T-helper 2 cell treated with Interferon-gamma antibody and Interleukin-4, amounts not matched to agents 5 μg/mL and 100 μg/mL, for 36 hours (primary cell): ENCODE data around the gene TBC1D10A.
A peak's percentile ranks its signal among the peaks of the same experiment; 100 is the strongest.

Experiments used
- DNase-seq: peaks from one replicate; pipeline ENCODE4 v3.0.0; 2021; ENCODE audit warnings: low spot score
- H3K27ac Mint-ChIP-seq: one replicate; pipeline ENCODE4 v1.8.0; 2021; ENCODE audit warnings: mild to moderate bottlenecking, mixed read lengths
- H3K27me3 Mint-ChIP-seq: one replicate; pipeline ENCODE4 v1.8.0; 2021; ENCODE audit warnings: low read depth, mixed read lengths
- H3K36me3 Mint-ChIP-seq: one replicate; pipeline ENCODE4 v1.8.0; 2021; ENCODE audit warnings: low read depth, mixed read lengths
- H3K4me1 Mint-ChIP-seq: one replicate; pipeline ENCODE4 v1.8.0; 2021; ENCODE audit warnings: low read depth, mixed read lengths
- H3K4me3 Mint-ChIP-seq: one replicate; pipeline ENCODE4 v1.8.0; 2022; ENCODE audit warnings: mild to moderate bottlenecking, moderate library complexity, mixed read lengths
- H3K9me3 Mint-ChIP-seq: one replicate; pipeline ENCODE4 v1.8.0; 2021; ENCODE audit warnings: mixed read lengths

The TBC1D10A gene, protein sequence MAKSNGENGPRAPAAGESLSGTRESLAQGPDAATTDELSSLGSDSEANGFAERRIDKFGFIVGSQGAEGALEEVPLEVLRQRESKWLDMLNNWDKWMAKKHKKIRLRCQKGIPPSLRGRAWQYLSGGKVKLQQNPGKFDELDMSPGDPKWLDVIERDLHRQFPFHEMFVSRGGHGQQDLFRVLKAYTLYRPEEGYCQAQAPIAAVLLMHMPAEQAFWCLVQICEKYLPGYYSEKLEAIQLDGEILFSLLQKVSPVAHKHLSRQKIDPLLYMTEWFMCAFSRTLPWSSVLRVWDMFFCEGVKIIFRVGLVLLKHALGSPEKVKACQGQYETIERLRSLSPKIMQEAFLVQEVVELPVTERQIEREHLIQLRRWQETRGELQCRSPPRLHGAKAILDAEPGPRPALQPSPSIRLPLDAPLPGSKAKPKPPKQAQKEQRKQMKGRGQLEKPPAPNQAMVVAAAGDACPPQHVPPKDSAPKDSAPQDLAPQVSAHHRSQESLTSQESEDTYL

DNA sequence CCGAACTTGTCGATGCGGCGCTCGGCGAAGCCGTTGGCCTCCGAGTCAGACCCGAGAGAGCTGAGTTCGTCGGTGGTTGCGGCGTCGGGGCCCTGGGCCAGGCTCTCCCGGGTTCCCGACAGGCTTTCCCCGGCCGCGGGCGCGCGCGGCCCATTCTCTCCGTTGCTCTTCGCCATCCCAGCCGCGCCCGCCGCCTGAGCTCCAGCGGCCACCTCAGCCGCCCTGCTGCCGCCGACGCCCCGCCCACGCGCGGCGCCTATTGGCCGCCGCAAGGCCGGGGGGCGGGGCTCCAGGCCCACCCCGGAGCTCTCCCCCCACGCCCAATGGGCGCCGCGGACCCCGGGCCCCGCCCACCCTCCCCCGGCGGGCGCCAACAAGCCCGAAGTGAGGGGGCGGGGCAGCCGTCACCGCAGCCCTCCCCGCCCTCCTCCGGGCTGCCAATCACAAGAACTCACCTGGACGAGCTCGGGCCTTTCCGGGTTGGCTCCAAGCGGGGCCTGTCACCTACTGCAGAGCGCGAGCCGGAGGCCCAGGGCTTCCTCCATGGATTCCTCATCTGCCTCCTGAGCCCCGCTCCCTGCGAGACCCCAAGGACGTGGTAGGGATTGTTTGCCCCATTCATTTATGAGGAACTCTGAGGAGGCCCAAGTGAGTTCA lies at the start of gene TBC1D10A:
Gene TBC1D10A (minus strand): TSS at position 236 of the 657 bp plus-strand sequence. CDS start 60 bp downstream, at position 176.
- Mint-ChIP-seq H3K9me3 (no peaks in the 10 kb centered on the region), H3K27me3 (no peaks in the 10 kb centered on the region), H3K4me3 (peak within 1 kb of the TSS; percentile 90), H3K36me3 (peaks cover 37% of the 10 kb centered on the region), H3K4me1 (peaks cover 42% of the 10 kb centered on the region), H3K27ac (peak within 1 kb of the TSS; percentile 83)
- peak; percentile 91 for DNase-seq

DNA sequence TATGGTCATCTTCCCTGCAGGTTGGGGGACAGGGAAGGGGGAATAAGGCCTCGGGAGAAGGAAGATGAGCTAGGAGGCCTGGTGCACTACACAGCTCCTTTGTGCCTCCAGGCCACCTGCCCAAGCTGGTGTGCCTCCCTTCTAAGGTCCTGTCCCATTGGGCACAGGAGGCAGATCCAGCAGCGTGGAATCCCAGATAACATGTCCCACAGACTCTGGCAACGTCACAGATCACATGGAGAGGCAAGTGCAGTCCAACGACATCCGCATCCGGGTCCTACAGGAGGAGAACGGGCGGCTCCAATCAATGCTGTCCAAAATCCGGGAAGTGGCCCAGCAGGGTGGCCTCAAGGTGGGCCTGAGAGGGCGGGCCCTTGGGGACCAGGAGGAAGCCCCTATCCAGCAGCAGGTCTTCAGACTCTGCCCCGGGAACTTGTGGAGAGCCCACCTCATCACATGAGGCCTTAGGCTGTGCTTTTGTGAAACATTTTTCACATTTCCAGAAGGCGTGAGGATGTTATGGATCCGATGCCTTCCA lies 48.6 kb upstream of the TBC1D10A start:
- no peak for DNase-seq
- no peaks in the 10 kb centered on the region for H3K36me3 Mint-ChIP-seq
- no peak overlapping the region for H3K27ac Mint-ChIP-seq
- H3K4me3 Mint-ChIP-seq: no peak overlapping the region
- no peaks in the 10 kb centered on the region for H3K27me3 Mint-ChIP-seq
- H3K4me1 Mint-ChIP-seq: no peaks in the 10 kb centered on the region
- no peaks in the 10 kb centered on the region for H3K9me3 Mint-ChIP-seq

DNA sequence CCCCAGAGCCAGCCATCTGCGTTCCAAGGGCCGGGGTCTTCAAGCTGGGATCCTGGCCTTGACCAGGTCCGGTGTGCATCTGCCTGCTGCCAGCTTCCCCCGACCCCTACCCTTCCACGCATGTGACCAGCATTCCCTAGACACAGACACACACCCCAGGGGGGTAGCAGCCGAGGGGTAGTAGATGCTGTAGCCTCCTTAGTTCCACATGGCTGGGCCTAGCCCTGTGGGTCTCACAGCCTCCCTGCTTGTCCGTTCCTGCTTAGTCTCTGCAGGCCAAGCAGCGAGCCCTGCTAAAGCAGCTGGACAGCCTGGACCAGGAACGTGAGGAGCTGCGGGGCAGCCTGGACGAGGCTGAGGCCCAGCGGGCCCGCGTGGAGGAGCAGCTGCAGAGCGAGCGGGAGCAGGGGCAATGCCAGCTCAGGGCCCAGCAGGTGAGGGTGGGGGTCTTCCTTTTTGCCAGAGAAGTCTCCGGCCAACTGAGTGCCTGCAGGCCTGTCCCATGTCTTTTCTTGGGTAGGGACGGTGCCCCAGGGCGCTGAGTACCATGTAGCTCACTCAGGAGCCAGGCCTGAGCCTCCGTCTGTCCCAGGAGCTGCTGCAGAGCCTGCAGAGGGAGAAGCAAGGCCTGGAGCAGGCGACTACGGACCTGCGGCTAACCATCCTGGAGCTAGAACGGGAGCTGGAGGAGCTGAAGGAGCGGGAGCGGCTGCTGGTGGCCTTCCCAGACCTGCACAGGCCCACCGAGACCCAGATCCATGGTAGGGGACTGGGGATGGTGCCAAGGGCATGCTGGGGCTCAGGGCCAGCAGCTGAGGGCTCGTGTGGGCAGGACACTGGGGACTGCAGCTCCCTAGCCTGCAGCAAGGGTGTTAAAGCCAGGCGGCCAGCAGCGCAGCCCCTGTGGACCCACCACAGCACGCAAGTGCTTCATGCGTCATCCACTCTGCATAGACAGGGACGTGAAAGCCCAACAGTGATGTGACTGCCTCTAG lies 46.9 kb upstream of the TBC1D10A start:
- H3K27me3 Mint-ChIP-seq: no peaks in the 10 kb centered on the region
- no peaks in the 10 kb centered on the region for H3K9me3 Mint-ChIP-seq
- no peaks in the 10 kb centered on the region for H3K4me1 Mint-ChIP-seq
- no peak overlapping the region for H3K27ac Mint-ChIP-seq
- no peak for DNase-seq
- H3K4me3 Mint-ChIP-seq: no peak overlapping the region
- no peaks in the 10 kb centered on the region for H3K36me3 Mint-ChIP-seq

DNA sequence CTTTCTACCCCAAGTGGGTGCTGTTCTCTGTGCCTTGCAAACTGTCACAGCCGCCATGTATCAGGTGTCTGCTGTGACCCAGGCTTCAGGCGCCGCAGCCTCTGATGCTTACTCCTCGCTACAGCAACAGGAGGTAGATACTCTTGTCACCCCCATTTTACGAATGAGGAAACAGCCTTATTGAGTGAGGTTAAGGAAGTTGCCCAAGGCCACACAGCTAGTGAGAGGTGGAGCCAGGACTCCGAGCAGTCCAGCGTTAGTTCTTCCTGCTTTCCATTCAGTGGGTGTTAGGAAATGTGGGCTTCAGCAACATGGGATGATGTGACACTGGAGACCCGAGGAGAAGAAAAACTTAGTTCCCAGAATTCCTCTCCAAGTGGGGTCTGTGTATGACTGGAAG lies 46.2 kb upstream of the TBC1D10A start:
- no peaks in the 10 kb centered on the region for H3K27me3 Mint-ChIP-seq

DNA sequence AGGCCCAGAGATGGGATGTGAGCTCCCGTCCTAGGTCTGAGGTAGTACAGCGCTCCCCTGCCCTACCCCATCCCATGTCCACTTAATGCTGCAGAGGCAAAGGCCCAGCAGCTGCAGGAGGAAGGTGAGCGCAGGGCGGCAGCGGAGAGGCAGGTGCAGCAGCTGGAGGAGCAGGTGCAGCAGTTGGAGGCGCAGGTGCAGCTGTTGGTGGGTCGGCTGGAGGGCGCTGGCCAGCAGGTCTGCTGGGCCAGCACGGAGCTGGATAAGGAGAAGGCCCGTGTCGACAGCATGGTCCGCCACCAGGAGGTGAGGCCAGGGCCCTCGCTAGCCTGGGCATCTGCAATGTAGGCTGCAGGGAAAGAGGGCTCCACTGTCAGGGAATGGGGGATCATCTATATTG lies 45.2 kb upstream of the TBC1D10A start:
- Mint-ChIP-seq H3K4me1 (no peaks in the 10 kb centered on the region), H3K9me3 (no peaks in the 10 kb centered on the region), H3K36me3 (no peaks in the 10 kb centered on the region), H3K27ac (no peak overlapping the region), H3K27me3 (no peaks in the 10 kb centered on the region), H3K4me3 (no peak overlapping the region)
- DNase-seq: no peak

More for the DNA sequence above, 46.2 kb upstream of the TBC1D10A start:
- no peaks in the 10 kb centered on the region for H3K4me1 Mint-ChIP-seq
- DNase-seq: no peak
- no peak overlapping the region for H3K27ac Mint-ChIP-seq
- no peaks in the 10 kb centered on the region for H3K36me3 Mint-ChIP-seq
- no peaks in the 10 kb centered on the region for H3K9me3 Mint-ChIP-seq
- no peak overlapping the region for H3K4me3 Mint-ChIP-seq

DNA sequence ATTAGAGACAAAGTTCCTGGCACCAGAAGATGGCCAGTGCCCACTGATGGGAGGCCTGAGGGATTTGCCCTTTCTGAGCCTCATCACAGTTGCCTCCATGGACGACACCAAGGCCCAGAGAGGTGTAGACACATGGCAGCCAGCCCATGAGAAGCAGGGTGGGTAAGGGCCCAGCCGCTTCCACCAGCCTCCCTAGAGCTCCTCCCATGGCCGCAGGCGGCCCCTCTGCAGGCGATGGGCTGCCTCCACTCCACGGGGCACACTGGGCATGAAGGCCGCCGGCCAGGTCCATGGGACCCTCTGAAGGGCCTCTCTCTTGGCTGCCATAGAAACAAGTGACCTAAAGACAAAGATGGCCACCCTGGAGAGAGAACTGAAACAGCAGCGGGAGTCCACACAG lies 44.6 kb upstream of the TBC1D10A start:
- no peak for DNase-seq
- peaks cover 2% of the 10 kb centered on the region for H3K36me3 Mint-ChIP-seq
- H3K9me3 Mint-ChIP-seq: no peaks in the 10 kb centered on the region
- no peak overlapping the region for H3K27ac Mint-ChIP-seq
- no peak overlapping the region for H3K4me3 Mint-ChIP-seq
- H3K27me3 Mint-ChIP-seq: no peaks in the 10 kb centered on the region
- no peaks in the 10 kb centered on the region for H3K4me1 Mint-ChIP-seq

DNA sequence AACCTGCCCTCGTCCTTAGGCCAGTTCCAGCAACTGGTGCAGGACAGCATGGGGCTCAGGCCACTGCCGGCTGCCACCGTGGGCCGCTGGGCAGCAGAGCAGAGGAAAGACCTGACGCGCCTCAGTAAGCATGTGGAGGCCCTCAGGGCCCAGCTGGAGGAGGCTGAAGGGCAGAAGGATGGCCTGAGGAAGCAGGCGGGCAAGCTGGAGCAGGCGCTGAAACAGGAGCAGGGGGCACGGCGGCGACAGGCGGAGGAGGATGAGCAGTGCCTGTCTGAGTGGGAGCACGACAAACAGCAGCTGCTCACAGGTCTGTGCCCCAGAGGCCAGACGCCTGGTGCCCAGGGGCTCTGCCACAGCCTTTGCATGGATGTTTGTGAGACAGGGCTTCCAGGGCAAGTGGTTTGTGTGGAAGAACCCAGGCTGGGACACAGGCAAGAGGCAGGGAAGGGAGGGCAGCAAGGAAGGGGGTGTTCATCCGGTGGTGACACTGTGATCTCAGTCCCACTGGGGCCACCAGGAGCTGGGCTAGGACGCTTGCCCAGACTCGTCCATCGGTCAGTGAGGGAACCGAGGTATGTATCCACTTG lies 44.0 kb upstream of the TBC1D10A start:
- H3K36me3 Mint-ChIP-seq: peaks cover 2% of the 10 kb centered on the region
- no peak overlapping the region for H3K4me3 Mint-ChIP-seq
- no peak for DNase-seq

DNA sequence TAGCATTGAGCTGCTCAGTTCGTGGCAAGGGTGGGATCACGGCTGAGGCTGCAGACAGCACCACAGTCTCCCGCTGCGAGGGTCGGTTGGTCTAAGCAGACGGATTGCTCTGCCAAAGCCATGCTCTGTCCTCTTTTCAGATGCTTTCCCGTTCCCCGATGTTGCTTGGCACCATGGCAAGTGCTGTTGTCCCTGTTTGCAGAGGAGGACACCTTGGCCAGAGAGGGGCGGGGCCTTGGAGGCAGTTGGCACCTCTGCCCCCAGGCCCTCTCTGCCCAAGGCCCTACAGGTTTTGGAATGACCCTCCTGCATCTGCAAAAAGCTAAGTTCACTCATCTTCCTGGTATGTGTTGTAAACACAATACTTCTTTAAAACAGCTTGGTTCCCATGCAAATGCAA lies 41.7 kb upstream of the TBC1D10A start:
- Mint-ChIP-seq H3K27me3 (no peaks in the 10 kb centered on the region), H3K9me3 (no peaks in the 10 kb centered on the region), H3K36me3 (peaks cover 2% of the 10 kb centered on the region), H3K27ac (no peak overlapping the region), H3K4me1 (no peaks in the 10 kb centered on the region), H3K4me3 (no peak overlapping the region)
- no peak for DNase-seq

More for the DNA sequence above, 44.0 kb upstream of the TBC1D10A start:
- H3K9me3 Mint-ChIP-seq: no peaks in the 10 kb centered on the region
- H3K27ac Mint-ChIP-seq: no peak overlapping the region
- H3K27me3 Mint-ChIP-seq: no peaks in the 10 kb centered on the region
- no peaks in the 10 kb centered on the region for H3K4me1 Mint-ChIP-seq

DNA sequence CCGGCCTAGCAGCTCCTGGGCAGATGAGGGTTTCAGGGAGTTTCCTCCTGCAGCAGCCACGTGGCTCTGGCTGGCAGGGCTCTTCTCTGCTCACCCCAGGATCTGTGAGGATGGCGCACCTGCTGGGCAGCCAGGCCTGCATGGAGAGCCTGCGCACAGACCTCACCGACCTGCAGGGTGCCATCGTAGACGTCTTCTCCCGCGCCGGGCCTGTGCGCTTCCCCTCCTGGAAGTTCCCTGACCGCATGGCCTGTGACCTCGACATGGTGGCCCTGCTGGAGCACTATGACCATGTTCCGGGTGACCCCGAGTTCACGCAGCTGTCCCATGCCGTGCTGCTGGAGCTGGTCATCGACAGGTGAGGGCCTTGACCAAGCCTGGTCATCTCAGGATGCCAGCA lies 39.1 kb upstream of the TBC1D10A start:
- Mint-ChIP-seq H3K36me3 (peaks cover 7% of the 10 kb centered on the region), H3K4me1 (peaks cover 5% of the 10 kb centered on the region), H3K27me3 (no peaks in the 10 kb centered on the region)

DNA sequence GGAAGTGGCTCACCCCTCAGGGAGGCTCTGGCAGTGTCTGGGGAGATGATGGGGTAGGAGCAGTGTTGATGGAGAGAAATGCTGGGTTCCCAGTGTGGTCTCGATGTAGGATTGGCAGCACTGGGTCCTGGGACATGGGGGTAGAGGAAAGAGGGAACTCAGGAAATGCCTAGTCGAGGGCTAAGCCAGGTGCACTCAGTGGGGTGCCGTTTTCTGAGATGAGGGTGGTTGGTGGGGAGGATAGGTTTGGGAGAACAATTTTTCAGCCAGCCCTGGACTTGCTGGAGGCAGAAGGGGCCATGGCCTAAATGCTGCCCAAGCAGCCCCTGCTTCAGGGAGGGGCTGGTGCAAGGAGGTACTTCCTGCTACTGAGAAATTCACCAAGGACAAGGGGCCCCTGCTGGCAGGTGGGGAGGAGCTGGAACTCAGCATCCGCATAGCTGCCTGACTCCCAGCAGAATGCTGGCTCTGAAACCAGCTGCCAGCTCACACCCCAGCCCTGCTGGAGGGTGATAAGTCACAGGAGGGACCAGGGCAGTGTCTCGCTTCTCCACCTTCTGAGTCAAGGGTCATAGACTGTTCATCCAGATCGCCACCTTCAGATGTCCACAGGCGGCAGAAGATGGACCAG lies 36.0 kb upstream of the TBC1D10A start:
- no peak for DNase-seq
- H3K27me3 Mint-ChIP-seq: no peaks in the 10 kb centered on the region
- H3K36me3 Mint-ChIP-seq: peaks cover 7% of the 10 kb centered on the region
- H3K9me3 Mint-ChIP-seq: no peaks in the 10 kb centered on the region
- peak overlapping the region; percentile 72 for H3K27ac Mint-ChIP-seq
- no peak overlapping the region for H3K4me3 Mint-ChIP-seq
- H3K4me1 Mint-ChIP-seq: peaks cover 8% of the 10 kb centered on the region

More for the DNA sequence above, 39.1 kb upstream of the TBC1D10A start:
- Mint-ChIP-seq H3K9me3 (no peaks in the 10 kb centered on the region), H3K27ac (no peak overlapping the region), H3K4me3 (no peak overlapping the region)
- DNase-seq: no peak

DNA sequence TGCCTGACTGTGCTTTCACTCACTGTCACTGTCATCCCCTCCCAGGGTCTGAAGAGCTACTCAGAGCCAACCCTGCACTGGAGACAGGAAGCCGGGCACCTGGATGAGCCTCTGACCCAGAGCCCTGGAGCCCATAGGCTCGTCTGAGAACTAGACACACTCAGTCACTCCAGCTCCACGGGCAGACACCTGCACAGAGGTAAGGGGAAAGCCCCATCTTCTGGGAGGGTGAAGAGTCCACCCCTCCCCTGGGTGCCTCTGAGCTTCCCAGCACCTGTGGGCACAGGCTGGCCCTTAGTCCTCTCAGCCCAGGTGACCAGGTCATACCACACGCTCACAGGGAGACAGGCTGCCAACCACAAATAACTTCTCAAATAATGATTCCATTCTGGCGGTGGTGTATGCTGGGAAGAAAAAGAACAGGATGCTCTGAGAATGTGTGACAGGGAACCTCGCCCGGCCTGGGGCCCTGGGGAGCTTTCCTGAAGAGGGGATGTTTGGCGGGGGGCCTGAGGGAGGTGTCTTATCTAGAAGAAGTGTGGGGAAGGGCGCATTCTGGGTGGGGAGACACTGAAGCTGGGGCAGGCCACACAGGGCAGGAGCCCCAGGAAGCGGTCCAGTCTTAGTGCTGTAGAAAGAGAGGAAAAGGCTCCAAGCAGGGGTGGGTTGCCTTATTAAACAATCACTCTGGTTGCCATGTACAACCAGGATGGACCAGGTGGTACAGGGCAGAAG lies 35.3 kb upstream of the TBC1D10A start:
- peaks cover 12% of the 10 kb centered on the region for H3K4me1 Mint-ChIP-seq
- no peak overlapping the region for H3K4me3 Mint-ChIP-seq
- H3K36me3 Mint-ChIP-seq: peaks cover 7% of the 10 kb centered on the region
- no peak for DNase-seq
- H3K27ac Mint-ChIP-seq: peak overlapping the region; percentile 72
- H3K9me3 Mint-ChIP-seq: no peaks in the 10 kb centered on the region
- no peaks in the 10 kb centered on the region for H3K27me3 Mint-ChIP-seq

DNA sequence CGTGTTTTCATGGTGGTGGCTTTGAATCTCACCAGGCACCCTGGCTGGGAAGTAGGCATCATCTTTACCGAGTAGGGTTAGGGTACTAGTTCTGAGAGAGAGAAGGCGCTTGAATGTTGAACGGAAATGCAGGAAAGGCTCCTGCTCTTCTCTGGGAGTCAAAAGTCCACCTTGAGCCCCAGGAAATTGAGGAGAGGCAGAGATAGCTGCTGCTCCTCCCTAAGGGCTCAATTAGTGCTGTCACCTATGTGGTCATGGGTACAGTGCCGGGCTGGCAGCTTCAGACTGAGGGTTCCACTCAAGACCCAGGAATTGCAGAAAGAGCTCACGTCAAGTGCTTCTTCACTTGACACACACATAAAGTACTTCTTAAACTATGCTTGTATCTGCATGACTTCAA lies 31.8 kb upstream of the TBC1D10A start:
- Mint-ChIP-seq H3K9me3 (no peaks in the 10 kb centered on the region), H3K36me3 (peaks cover 29% of the 10 kb centered on the region), H3K27me3 (no peaks in the 10 kb centered on the region), H3K4me3 (peak overlapping the region; percentile 96), H3K4me1 (peaks cover 35% of the 10 kb centered on the region), H3K27ac (no peak overlapping the region)
- no peak for DNase-seq
